Stomach (tissue), 9 donors: ENCODE data around the gene TMEM242. TPM values are rescaled to one million over a fixed set of nuclear protein-coding genes. Genes with fewer than 3 reads are reported as not detected.

Source experiments
- DNase-seq, 2 donors: peaks; one replicate each; pipeline versions ENCODE4 v3.0.0 to v3.0.0-alpha.2; 2013 to 2019
- H3K27ac ChIP-seq, 5 donors: fragments of 200-600 bp in 4 of 5; sonication (generic) in 4 of 5; one replicate each; pipeline ENCODE4 v1.5.1; 2013 to 2019; ENCODE audit warnings: mild to moderate bottlenecking in 1 of 5, moderate library complexity in 1 of 5
- H3K27me3 ChIP-seq, 3 donors: fragments of 200-600 bp; sonication (generic); one replicate each; pipeline ENCODE4 v1.5.1; 2017 to 2019; ENCODE audit warnings: mixed run types in 1 of 3
- H3K36me3 ChIP-seq, 4 donors: fragments of 200-600 bp; sonication (generic); 1 replicate in 3 of 4; 2 replicates in 1 of 4; pipeline ENCODE4 v1.5.1; 2016 to 2019
- H3K4me1 ChIP-seq, 4 donors: fragments of 200-600 bp; sonication (generic); one replicate each; pipeline ENCODE4 v1.5.1; 2016 to 2019
- H3K4me3 ChIP-seq, 4 donors: fragments of 200-600 bp; sonication (generic) in 3 of 4; one replicate each; pipeline ENCODE4 v1.5.1; 2016 to 2019; ENCODE audit warnings: mild to moderate bottlenecking in 1 of 4
- H3K9me3 ChIP-seq, 4 donors: fragments of 200-600 bp; sonication (generic); one replicate each; pipeline ENCODE4 v1.5.1; 2016 to 2019
- CTCF ChIP-seq, 7 experiments: fragments of 450-650 bp in 4 of 7; fragments of 200-600 bp in 3 of 7; sonication (generic) in 3 of 7; IDR thresholded peaks; one replicate each; pipeline ENCODE4 v1.5.1; 2016 to 2019; ENCODE audit warnings: antibody characterized with exemption in 7 of 7, control low read depth in 2 of 7, mild to moderate bottlenecking in 1 of 7
- EP300 ChIP-seq: sonication (generic); formaldehyde crosslinking; IDR thresholded peaks from one replicate; pipeline ENCODE4 v1.6.1; 2017; ENCODE audit warnings: antibody characterized with exemption
- POLR2A ChIP-seq, 4 donors: fragments of 450-650 bp; IDR thresholded peaks; one replicate each; pipeline ENCODE4 v1.6.1; 2016; ENCODE audit warnings: antibody characterized with exemption in 4 of 4, control low read depth in 2 of 4, mild to moderate bottlenecking in 1 of 4, moderate library complexity in 1 of 4
- POLR2AphosphoS5 ChIP-seq, 3 donors: sonication (generic); formaldehyde crosslinking; IDR thresholded peaks; one replicate each; pipeline ENCODE4 v1.6.1; 2016; ENCODE audit warnings: antibody characterized with exemption in 3 of 3
- WGBS, 5 donors: extraction: QIAGEN DNeasy Blood & Tissue Kit in 3 of 5; methylation state at CpG; one replicate each; pipeline versions ENCODE4 v1.1.5 to v1.1.7; 2013 to 2018; 5-methylcytosine and 5-hydroxymethylcytosine counted together
- intact Hi-C: fragments of 100-400 bp; cut with DNase I; formaldehyde crosslinking; loops from one replicate; pipeline ENCODE4 v1.15.1; 2023; ENCODE audit warnings: low total_unique reads
- polyA plus RNA-seq, 3 donors: library from polyadenylated mRNA; stranded (reverse); fragments of 200-250 nt; gene quantifications; one replicate each; pipeline ENCODE4 v1.2.3, GENCODE V29; 2013
- total RNA-seq, 5 donors: library from RNA; depleted of rRNA; stranded (reverse); fragments of >200 nt; gene quantifications; one replicate each; pipeline versions ENCODE4 v1.1.0 to v1.2.3, GENCODE V29; 2014 to 2016
- donor health status: healthy with polysubstance abuse.
- donor health status: Bipolar disorder and iron deficiency.
- donor health status: healthy.

The TMEM242 gene
- total and polyA plus RNA-seq, 8 donors, result 0.87 to 13.8 (median 4.4) TPM; not detected in 1

- intact Hi-C loops, result no loop called here
- no peak for DNase-seq
- Histone ChIP-seq H3K4me1 (peaks cover 0 to 7% (median 0%) of the 10 kb centered on the region in 4 donors), H3K4me3 (no peak overlapping the region), H3K27me3 (no peaks in the 10 kb centered on the region), H3K36me3 (peaks cover 0 to 30% (median 21%) of the 10 kb centered on the region in 4 donors), H3K9me3 (no peaks in the 10 kb centered on the region), H3K27ac (no peak overlapping the region)
- TF ChIP-seq POLR2A (IDR thresholded peaks at IDR 0.05) (no peak), EP300 (no peak)
- 61 to 75% (median 63%) methylated on average over 5 of the region's 5 CpGs for WGBS, 5 donors
Observed at GRCh38 chr6:157285422-157285779, 37.9 kb downstream of the TMEM242 start.

- Histone ChIP-seq H3K27ac (no peak overlapping the region), H3K36me3 (peaks cover 0 to 25% (median 16%) of the 10 kb centered on the region in 4 donors), H3K27me3 (no peaks in the 10 kb centered on the region), H3K4me3 (no peak overlapping the region), H3K4me1 (peaks cover 0 to 7% (median 0%) of the 10 kb centered on the region in 4 donors), H3K9me3 (no peaks in the 10 kb centered on the region)
- DNase-seq, result no peak
- WGBS, 5 donors, result 48 to 66% (median 55%) methylated on average over 14 of the region's 14 CpGs
- TF ChIP-seq POLR2A (IDR thresholded peaks at IDR 0.05) (no peak), CTCF (IDR thresholded peaks at IDR 0.05) (no peak), POLR2AphosphoS5 (IDR thresholded peaks at IDR 0.05) (no peak), EP300 (no peak)
- intact Hi-C loops, result no loop called here
Observed at GRCh38 chr6:157284738-157285421, 38.4 kb downstream of the TMEM242 start.

GRCh38 chr6:157283900-157284737, 39.2 kb downstream of the TMEM242 start:
- Histone ChIP-seq H3K36me3 (peaks cover 0 to 19% (median 12%) of the 10 kb centered on the region in 4 donors), H3K27ac (no peak overlapping the region), H3K9me3 (no peaks in the 10 kb centered on the region), H3K4me3 (no peak overlapping the region), H3K4me1 (peaks cover 0 to 7% (median 0%) of the 10 kb centered on the region in 4 donors), H3K27me3 (no peaks in the 10 kb centered on the region)
- TF ChIP-seq POLR2A (IDR thresholded peaks at IDR 0.05) (no peak), EP300 (no peak), POLR2AphosphoS5 (IDR thresholded peaks at IDR 0.05) (no peak), CTCF (IDR thresholded peaks at IDR 0.05) (no peak)
- no peak for DNase-seq
- intact Hi-C loops, result no loop called here
- 84 to 94% (median 89%) methylated on average over 10 to 11 of the region's 13 CpGs for WGBS, 5 donors

GRCh38 chr6:157283330-157283898, 39.9 kb downstream of the TMEM242 start:
- no peak overlapping the region for H3K4me3 ChIP-seq
- H3K4me1 ChIP-seq, result peaks cover 0 to 7% (median under 1%) of the 10 kb centered on the region in 4 donors
- WGBS, 5 donors, result 34 to 71% (median 48%) methylated on average over 7 to 8 of the region's 8 CpGs
- peaks cover 0 to 16% (median 7%) of the 10 kb centered on the region in 4 donors for H3K36me3 ChIP-seq
- no peaks in the 10 kb centered on the region for H3K27me3 ChIP-seq
- no peak for DNase-seq
- intact Hi-C loops, result no loop called here
- no peaks in the 10 kb centered on the region for H3K9me3 ChIP-seq
- TF ChIP-seq POLR2A (IDR thresholded peaks at IDR 0.05) (no peak), POLR2AphosphoS5 (IDR thresholded peaks at IDR 0.05) (no peak), CTCF (IDR thresholded peaks at IDR 0.05) (no peak), EP300 (no peak)
- no peak overlapping the region for H3K27ac ChIP-seq
